ENCODE measurements around the gene PSMC6. TPM values are rescaled to one million over a fixed set of nuclear protein-coding genes. Genes with fewer than 3 reads are reported as not detected.

Gene PSMC6
- total and polyA plus RNA-seq, 4 donors = 76.3 to 107 (median 83.1) TPM

DNA sequence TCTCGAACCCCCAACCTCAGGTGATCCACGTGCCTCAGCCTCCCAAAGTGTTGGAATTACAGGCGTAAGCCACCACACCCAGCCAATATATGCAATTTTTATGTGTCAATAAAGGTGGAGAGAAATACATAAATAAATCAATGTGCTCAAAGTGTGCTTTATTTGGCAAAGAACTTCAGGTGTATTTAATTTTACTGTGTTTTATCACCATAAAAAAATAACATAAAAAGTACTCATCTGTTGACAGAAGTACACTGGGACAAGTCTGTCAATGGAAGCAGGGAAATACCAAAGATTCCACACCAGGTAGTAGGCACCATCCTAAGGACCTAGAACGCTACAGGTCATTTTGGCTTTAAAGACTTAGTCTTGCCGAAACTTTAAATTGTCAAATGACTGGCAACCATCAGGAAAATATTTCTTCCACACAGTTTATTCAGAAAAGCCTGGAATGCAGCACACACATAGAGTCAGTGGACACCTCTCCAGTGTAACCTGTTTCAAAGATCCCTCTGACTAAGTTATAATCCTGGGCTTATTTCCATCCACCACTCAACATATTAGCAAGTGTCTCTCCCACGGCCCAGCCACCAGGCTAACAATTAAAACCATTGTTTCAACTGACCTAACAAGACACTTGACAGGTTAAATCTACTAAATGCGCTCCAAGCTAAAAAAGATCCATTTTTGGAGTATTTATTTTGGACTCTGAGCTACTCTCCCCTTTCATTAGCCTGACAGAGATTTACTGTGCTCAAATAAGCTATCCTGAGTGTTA is 15.8 kb upstream of the PSMC6 start:
- ATAC-seq (ENCODE audit: low FRiP score) = no peak
- H3K36me3 ChIP-seq (ENCODE audit: control insufficient read depth in 1 of 2, insufficient read depth in 2 of 2, low read length in 1 of 2) = no peaks in the 10 kb centered on the region
- DNase-seq = no peak
- H3K27ac ChIP-seq (ENCODE audit: low read depth in 1 of 2, low read length in 2 of 2) = no peak overlapping the region
- intact Hi-C loops (cut with DNase I) = loop anchor here in 1 of 2 donors (10.0 kb wide), 1 partner anchor 136 kb away; the partner anchor contains the start of genes GPR137C and TXNDC16
- no peaks in the 10 kb centered on the region for H3K27me3 ChIP-seq (ENCODE audit: control insufficient read depth in 1 of 2, insufficient read depth in 2 of 2, low read length in 1 of 2)
- peaks cover 0 to 5% of the 10 kb centered on the region in 2 donors for H3K4me1 ChIP-seq (ENCODE audit: control insufficient read depth in 1 of 2, insufficient read depth in 2 of 2, low read length in 2 of 2)
- 73 to 74% methylated on average over 7 of the region's 7 CpGs for WGBS, 2 donors
- no peaks in the 10 kb centered on the region for H3K9me3 ChIP-seq (ENCODE audit: control insufficient read depth, low read length)
- H3K4me3 ChIP-seq (ENCODE audit: low read length in 2 of 2) = no peak overlapping the region

- ATAC-seq (ENCODE audit: low FRiP score) (no peak), DNase-seq (no peak)
- 78 to 82% methylated on average over 5 of the region's 5 CpGs for WGBS, 2 donors
- Histone ChIP-seq H3K4me1 (ENCODE audit: control insufficient read depth in 1 of 2, insufficient read depth in 2 of 2, low read length in 2 of 2) (peaks cover 0 to 5% of the 10 kb centered on the region in 2 donors), H3K4me3 (ENCODE audit: low read length in 2 of 2) (no peak overlapping the region), H3K27ac (ENCODE audit: low read depth in 1 of 2, low read length in 2 of 2) (no peak overlapping the region), H3K27me3 (ENCODE audit: control insufficient read depth in 1 of 2, insufficient read depth in 2 of 2, low read length in 1 of 2) (no peaks in the 10 kb centered on the region), H3K36me3 (ENCODE audit: control insufficient read depth in 1 of 2, insufficient read depth in 2 of 2, low read length in 1 of 2) (no peaks in the 10 kb centered on the region), H3K9me3 (ENCODE audit: control insufficient read depth, low read length) (no peaks in the 10 kb centered on the region)
- intact Hi-C loops (cut with DNase I) = loop anchor here in 1 of 2 donors (10.0 kb wide), 1 partner anchor 138 kb away; the partner anchor contains the start of genes GPR137C and TXNDC16
Observed at GRCh38 chr14:52692248-52692962, 14.6 kb upstream of the PSMC6 start.

DNA sequence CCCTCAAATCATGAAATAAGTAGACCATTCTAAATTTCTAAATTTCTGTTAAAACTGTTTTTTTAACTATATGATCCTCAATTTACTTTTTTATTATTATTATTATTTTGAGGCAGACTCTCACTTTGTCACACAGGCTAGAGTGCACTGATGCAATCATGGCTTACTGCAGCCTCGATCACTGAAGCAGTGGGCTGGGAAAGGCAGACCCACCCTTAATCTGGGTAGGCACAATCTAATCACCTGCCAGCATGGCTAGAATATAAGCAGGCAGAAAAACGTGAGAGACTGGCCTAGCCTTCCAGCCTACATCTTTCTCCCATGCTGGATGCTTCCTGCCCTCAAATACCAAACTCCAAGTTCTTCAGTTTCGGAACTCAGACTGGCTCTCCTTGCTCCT is 14.0 kb upstream of the PSMC6 start:
- DNase-seq (no peak), ATAC-seq (ENCODE audit: low FRiP score) (no peak)
- Histone ChIP-seq H3K36me3 (ENCODE audit: control insufficient read depth in 1 of 2, insufficient read depth in 2 of 2, low read length in 1 of 2) (no peaks in the 10 kb centered on the region), H3K27me3 (ENCODE audit: control insufficient read depth in 1 of 2, insufficient read depth in 2 of 2, low read length in 1 of 2) (no peaks in the 10 kb centered on the region), H3K4me3 (ENCODE audit: low read length in 2 of 2) (no peak overlapping the region), H3K27ac (ENCODE audit: low read depth in 1 of 2, low read length in 2 of 2) (no peak overlapping the region), H3K9me3 (ENCODE audit: control insufficient read depth, low read length) (no peaks in the 10 kb centered on the region), H3K4me1 (ENCODE audit: control insufficient read depth in 1 of 2, insufficient read depth in 2 of 2, low read length in 2 of 2) (peaks cover 0 to 5% of the 10 kb centered on the region in 2 donors)
- intact Hi-C loops (cut with DNase I) = loop anchor here in 1 of 2 donors (10.0 kb wide), 1 partner anchor 138 kb away; the partner anchor contains the start of genes GPR137C and TXNDC16
- WGBS, 2 donors = 76 to 78% methylated on average over 3 of the region's 3 CpGs

GRCh38 chr14:52693532-52693931 is 13.5 kb upstream of the PSMC6 start:
- Histone ChIP-seq H3K4me3 (ENCODE audit: low read length in 2 of 2) (no peak overlapping the region), H3K36me3 (ENCODE audit: control insufficient read depth in 1 of 2, insufficient read depth in 2 of 2, low read length in 1 of 2) (no peaks in the 10 kb centered on the region), H3K9me3 (ENCODE audit: control insufficient read depth, low read length) (no peaks in the 10 kb centered on the region), H3K27ac (ENCODE audit: low read depth in 1 of 2, low read length in 2 of 2) (no peak overlapping the region), H3K4me1 (ENCODE audit: control insufficient read depth in 1 of 2, insufficient read depth in 2 of 2, low read length in 2 of 2) (peaks cover 0 to 5% of the 10 kb centered on the region in 2 donors), H3K27me3 (ENCODE audit: control insufficient read depth in 1 of 2, insufficient read depth in 2 of 2, low read length in 1 of 2) (no peaks in the 10 kb centered on the region)
- no peak for DNase-seq
- whole genome bisulfite sequencing, 2 donors = 93 to 98% methylated on average over 7 of the region's 7 CpGs
- ATAC-seq (ENCODE audit: low FRiP score) = no peak
- intact Hi-C loops (cut with DNase I) = loop anchor here in 1 of 2 donors (10.0 kb wide), 1 partner anchor 139 kb away; the partner anchor contains the start of genes GPR137C and TXNDC16

DNA sequence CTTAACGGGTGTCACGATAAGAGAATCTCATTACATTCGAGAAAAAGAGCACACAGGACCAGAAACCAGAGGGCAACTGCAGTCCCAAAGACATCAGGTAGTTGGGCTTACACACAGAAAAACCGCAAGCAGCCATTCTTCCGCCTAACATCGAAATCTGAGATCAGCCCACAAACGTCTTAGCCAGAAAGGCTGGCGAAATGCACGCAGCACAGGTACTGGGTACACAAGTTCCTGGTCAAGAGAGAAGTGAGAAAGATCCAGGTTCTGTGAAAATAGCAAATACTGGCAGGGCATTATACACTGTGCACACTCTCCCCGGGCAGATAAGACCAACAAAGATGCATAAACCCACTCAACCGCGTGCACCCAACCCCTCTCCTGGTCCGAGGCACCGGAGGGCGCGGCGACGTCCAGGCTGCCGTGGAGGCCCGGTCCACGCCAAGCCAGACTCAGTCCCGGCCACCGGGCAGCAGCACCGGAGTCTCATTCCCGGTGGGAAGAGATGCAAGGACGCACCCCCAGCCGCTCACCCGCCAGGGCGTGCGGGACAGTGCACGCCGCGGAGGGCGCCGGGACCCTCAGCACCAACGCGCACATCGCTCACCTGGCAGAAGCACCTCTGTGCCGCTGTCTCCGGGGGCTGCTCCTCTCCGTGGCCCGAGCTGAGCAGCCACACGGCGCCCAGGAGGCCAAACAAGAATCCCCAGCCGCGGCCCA is 12.1 kb upstream of the PSMC6 start:
- Histone ChIP-seq H3K36me3 (ENCODE audit: control insufficient read depth in 1 of 2, insufficient read depth in 2 of 2, low read length in 1 of 2) (no peaks in the 10 kb centered on the region), H3K4me3 (ENCODE audit: low read length in 2 of 2) (peak overlapping the region; percentile 51 to 67), H3K4me1 (ENCODE audit: control insufficient read depth in 1 of 2, insufficient read depth in 2 of 2, low read length in 2 of 2) (peaks cover 0 to 5% of the 10 kb centered on the region in 2 donors), H3K9me3 (ENCODE audit: control insufficient read depth, low read length) (no peaks in the 10 kb centered on the region), H3K27me3 (ENCODE audit: control insufficient read depth in 1 of 2, insufficient read depth in 2 of 2, low read length in 1 of 2) (no peaks in the 10 kb centered on the region), H3K27ac (ENCODE audit: low read depth in 1 of 2, low read length in 2 of 2) (peak overlapping the region; percentile 6 to 89)
- DNase-seq = peak in 1 of 2 donors; percentile 62
- intact Hi-C loops (cut with DNase I) = loop anchor here (5.0 to 10.0 kb wide), 2 partner anchors 140 to 143 kb away; partner anchors contain the start of genes GPR137C (in 2 of the 2) and TXNDC16 (in 2 of the 2)
- 0% methylated on average over 46 of the region's 46 CpGs for WGBS, 2 donors
- peak; percentile 61 for ATAC-seq (ENCODE audit: low FRiP score)

DNA sequence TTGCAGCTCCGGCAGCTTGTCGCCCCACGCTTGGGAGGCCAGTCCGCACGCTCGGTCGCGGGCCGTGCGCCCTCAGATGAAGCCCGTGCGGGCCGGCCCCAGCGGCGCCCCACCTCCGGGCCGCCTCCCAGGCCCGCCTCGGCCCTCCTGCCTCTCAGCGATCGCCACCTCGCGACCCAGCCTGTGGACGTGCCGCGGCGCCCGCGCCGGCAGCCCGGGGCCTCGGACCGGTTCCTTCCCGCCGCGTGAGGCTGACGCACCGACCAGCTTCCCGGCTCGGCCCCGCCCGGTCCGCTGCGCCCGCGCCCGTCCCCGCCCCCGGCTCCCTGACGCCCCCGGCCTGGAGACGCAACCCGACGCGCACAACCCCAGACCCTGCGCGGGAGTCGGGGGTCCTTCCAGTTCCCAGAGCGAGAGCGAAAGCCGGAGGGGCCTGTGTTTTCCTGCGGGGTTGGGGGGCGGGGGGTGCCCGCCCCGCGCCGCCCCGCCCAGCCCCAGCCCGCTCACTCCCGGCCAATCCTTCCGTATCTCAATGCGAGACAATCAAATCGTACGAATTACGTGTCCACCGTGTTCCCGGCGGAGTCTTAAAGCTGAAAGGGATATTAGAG is 11.4 kb upstream of the PSMC6 start, which contains the start of gene ERO1A:
Gene ERO1A (minus strand): TSS at position 78 of the 611 bp plus-strand sequence. CDS start 77 bp downstream, at position 1.
- Histone ChIP-seq H3K4me1 (ENCODE audit: control insufficient read depth in 1 of 2, insufficient read depth in 2 of 2, low read length in 2 of 2) (peaks cover 0 to 5% of the 10 kb centered on the region in 2 donors), H3K9me3 (ENCODE audit: control insufficient read depth, low read length) (no peaks in the 10 kb centered on the region), H3K36me3 (ENCODE audit: control insufficient read depth in 1 of 2, insufficient read depth in 2 of 2, low read length in 1 of 2) (no peaks in the 10 kb centered on the region), H3K27me3 (ENCODE audit: control insufficient read depth in 1 of 2, insufficient read depth in 2 of 2, low read length in 1 of 2) (no peaks in the 10 kb centered on the region), H3K4me3 (ENCODE audit: low read length in 2 of 2) (peak within 1 kb of the TSS; percentile 51 to 67), H3K27ac (ENCODE audit: low read depth in 1 of 2, low read length in 2 of 2) (peak within 1 kb of the TSS; percentile 6 to 89)
- 1% methylated on average over 47 to 78 of the region's 78 CpGs for WGBS, 2 donors
- ATAC-seq (ENCODE audit: low FRiP score) (peak; percentile 94), DNase-seq (peak; percentile 93 to 94)
- intact Hi-C loops (cut with DNase I) = loop anchor here (5.0 to 10.0 kb wide), 2 partner anchors 141 to 143 kb away; partner anchors contain the start of genes GPR137C (in 2 of the 2) and TXNDC16 (in 2 of the 2)

- Histone ChIP-seq H3K36me3 (ENCODE audit: control insufficient read depth in 1 of 2, insufficient read depth in 2 of 2, low read length in 1 of 2) (no peaks in the 10 kb centered on the region), H3K4me3 (ENCODE audit: low read length in 2 of 2) (no peak overlapping the region), H3K27me3 (ENCODE audit: control insufficient read depth in 1 of 2, insufficient read depth in 2 of 2, low read length in 1 of 2) (no peaks in the 10 kb centered on the region), H3K4me1 (ENCODE audit: control insufficient read depth in 1 of 2, insufficient read depth in 2 of 2, low read length in 2 of 2) (no peaks in the 10 kb centered on the region), H3K27ac (ENCODE audit: low read depth in 1 of 2, low read length in 2 of 2) (no peak overlapping the region), H3K9me3 (ENCODE audit: control insufficient read depth, low read length) (no peaks in the 10 kb centered on the region)
- intact Hi-C loops (cut with DNase I) = no loop called here
- WGBS, 2 donors = 39 to 49% methylated on average over 2 of the region's 2 CpGs
- ATAC-seq (ENCODE audit: low FRiP score) (no peak), DNase-seq (no peak)
Observed at GRCh38 chr14:52700701-52701172, 6.3 kb upstream of the PSMC6 start.

Data from aorta (tissue), 5 donors.